Measurements from ENCODE around the gene LRRC49.
"Not testable (repeated sequence)": the region's sequence is repeated elsewhere in the genome, so short reads cannot be mapped to it uniquely, and the experiment has no call there.

The LRRC49 gene

DNA sequence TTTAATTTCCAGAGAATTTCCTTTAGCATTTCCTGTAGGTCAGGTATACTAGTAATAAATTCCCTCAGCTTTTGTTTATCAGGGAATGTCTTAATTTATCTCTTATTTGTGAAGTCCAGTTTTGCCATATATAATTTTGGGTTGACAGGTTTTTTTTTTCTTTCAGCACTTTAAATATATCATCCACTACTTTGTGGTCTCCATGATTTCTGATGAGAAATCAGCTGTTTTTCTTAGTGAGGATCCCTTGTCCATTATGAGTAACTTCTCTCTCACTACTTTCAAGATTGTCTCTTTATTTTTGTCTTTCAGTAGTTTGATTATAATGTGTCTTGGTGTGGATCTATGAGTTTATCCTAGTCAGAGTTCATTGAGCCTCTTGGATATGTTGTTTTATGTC is 105.7 kb downstream of the LRRC49 start:
- DNase-seq = no peak

DNA sequence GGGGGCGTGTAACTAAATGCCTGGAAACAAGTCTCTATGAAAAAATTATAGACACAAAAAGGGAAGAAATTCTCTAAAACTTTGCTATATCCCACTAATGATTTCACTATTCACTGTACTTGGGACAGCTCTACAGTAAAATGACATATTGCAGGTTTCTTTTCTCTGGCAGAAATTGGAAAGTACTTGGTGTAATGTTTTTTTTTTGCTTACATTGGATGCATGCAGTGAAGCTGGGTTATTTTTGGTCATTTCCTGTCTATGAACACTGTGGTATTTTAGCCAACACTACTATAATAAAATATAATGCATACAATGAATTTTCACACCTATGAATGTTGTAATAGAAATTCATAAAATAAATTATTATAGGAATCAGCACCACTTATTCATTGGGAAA is 109.7 kb downstream of the LRRC49 start:
- no peak for DNase-seq

DNA sequence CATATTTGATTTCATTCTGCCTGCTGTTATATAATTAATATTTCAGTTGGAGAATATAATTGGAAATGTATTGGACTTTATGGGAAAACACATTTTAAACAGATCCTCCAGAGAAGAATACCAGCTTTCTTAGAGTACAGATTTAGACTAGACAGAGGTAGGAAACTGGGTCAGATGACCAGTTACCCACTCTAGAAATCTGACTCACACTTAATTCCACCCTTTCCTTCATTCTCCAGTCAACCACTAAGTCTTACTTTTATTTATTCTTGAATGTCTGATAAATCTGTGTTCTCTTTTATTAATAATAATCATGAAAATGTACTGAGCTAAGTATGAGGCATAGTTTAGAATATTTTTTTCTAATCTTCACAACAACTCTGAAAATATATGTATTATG is 110.7 kb downstream of the LRRC49 start:
- DNase-seq = no peak

DNA sequence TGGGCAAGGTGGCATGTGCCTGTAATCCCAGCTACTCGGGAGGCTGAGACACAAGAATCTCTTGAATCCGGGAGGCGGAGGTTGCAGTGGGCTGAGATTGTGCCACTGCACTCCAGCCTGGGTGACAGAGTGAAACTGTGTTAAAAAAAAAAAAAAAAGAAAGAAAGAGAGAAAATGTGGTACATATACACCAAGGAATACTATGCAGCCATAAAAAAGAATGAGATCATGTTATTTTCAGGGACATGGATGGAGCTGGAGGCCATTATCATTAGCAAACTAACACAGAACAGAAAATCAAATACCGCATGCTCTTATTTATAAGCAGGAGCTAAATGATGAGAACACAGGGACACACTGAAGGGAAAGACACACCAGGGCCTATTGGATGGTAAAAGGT is 111.9 kb downstream of the LRRC49 start:
- DNase-seq = not testable (repeated sequence)

DNA sequence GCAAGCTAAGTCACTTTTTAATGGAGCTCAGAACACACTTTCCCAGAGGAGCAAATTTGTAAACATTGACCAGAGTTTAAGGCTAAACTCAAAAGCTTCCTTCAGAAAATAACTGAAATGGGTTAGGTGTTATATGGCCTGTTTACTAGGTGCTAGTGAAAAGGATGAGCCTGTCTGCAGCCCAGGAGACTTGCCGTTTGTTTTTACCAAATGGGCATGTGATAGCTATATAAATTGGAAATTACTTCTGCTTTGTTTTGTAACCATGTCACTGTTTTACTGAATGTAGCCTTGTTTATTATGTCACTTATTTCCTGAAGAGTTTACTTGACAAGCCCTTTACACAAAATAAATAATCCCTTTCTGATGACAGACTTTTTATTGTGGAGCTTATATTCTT is 113.3 kb downstream of the LRRC49 start:
- no peak for DNase-seq

DNA sequence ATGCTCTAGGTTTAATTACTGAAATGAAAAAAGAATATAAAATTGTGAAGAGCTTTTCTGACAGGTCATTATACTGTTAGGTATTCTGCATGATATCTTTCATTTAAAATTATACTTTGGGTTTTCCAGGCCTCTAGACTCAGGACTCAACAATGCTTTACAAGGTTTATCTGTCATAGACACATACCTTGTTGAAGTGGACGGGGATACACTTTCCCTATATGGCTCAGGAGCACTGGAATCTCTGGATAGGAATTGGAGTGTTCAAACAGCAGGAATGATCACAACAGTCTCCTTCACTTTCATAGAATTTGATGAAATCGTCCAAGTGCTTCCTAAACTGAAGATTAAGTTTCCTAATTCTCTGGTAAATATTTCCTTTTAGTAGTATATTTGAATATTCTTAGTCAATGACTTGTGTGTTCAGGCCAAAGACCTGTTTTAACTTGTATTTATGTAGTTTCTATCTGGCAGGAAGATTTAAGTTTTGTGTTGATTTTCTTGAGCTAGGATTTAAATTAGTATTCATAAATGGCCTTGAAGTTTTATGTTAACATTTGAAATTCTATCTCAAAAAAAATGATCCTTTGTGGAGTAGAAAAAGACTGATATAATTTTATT is 115.7 kb downstream of the LRRC49 start:
- no peak for DNase-seq

DNA sequence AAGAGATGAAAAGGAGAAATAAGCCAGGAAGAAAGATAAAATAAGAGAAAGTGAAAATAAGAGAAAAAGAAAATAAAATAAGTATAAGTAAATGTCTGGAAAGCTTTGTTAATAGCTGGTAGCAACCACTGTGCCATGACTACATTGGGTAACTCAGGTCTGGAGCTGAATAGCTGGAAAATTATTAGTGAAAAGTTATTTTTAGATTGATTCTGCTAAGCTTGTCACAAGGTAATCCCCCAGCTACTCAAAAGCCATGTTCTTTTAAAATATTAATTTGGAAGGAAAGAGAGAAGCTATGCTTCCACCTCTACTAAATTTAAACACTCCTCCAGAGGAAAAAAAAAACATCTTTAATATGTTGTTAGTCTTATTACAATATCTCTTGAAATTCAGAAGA is 117.8 kb downstream of the LRRC49 start:
- DNase-seq = no peak

DNA sequence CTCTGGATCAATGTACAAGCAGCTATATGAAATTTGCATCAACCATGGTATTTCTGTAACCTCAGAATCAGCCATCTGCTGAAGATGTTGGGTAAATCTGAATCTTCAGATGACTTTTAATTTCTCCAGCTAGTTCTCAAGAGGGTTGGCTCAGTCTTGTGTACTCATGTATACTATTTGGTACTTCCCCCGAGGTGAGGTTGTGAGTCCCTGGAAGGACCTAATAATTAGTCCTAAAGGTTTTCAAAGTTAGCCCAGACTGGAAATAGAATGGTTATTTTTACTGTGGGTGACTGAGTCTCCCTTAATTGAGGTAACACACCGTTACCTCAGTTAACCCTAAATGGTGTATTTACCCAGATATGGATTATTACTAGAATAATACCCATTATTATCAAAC is 118.4 kb downstream of the LRRC49 start:
- DNase-seq = no peak

DNA sequence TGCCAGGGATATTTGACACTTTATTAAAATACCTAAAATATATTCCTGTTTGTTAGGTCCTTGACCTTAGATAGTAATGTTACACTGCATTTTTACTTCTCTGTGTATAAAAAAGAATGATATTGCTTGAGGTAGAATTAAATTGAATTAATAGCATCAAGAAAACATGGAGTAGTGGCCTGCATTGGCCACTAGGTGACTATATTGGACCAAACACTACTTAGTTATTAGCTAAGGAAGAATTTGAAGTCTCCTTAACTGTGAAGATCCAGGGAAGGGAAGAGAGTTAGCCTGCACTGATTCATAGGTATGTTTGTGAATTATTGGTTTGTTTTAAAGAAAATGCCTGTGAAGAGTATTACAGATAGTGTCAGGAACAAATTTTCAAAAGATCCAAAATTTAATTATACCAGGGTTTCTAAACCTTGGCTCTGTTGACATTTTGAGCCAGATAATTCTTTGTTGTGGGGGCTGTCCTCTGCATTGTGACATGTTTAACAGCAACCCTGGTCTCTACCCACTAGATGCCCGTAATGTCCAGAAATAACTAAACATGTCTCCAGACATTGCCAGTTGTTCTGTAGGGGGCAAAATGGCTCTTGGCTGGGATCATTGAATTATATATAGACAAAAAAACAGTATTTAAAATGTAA is 119.0 kb downstream of the LRRC49 start:
- no peak for DNase-seq

DNA sequence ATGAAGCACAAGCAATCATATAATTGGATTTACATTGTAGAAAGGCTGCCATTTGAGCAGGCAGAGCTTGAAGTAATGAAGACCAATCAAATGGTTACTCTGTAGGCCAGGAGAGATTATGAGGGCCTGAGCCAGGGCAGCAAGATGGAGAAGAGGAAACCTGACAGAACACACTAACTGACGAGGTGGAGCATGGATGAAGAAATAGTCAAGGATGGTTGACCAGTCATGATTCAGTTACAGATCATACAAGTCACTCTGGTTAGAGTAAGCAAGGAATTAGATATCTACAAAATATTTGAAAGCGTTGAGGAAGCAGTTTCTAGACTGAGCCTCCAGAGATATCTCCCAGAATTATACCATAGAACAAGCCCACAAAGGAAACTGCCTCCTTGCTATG is 120.8 kb downstream of the LRRC49 start:
- DNase-seq = no peak

DNA sequence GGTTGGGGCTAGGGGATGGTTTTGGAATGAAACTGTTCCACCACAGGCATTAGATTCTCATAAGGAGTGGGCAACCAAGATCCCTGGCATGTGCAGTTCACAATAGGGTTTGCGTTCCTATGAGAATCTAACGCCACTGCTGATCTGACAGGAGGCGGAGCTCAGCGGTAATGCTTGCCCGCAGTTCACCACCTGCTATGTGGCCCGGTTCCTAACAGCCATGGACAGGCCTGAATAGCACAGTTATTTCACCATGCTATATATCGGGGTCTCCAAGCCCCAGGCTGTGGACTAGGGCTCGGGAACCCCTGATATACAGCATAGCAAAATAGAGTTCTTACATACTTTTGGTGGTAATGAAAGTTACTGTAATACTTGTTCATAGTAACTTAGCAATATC is 122.7 kb downstream of the LRRC49 start:
- DNase-seq = no peak

DNA sequence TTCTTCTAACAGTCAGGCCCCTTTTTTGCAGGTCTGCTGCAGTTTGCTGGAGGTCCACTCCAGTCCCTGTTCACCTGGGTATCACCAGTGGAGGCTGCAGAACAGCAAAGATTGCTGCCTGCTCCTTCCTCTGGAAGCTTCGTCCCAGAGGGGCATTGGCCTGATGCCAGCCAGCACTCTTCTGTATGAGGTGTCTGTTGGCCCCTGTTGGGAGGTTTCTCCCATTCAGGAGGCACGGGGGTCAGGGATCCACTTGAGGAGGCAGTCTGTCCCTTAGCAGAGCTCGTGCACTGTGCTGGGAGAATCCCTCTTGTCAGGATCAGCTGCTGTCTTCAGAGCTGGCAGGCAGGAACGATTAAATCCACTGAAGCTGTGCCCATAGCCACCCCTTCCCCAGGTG is 138.6 kb downstream of the LRRC49 start:
- not testable (repeated sequence) for DNase-seq

DNA sequence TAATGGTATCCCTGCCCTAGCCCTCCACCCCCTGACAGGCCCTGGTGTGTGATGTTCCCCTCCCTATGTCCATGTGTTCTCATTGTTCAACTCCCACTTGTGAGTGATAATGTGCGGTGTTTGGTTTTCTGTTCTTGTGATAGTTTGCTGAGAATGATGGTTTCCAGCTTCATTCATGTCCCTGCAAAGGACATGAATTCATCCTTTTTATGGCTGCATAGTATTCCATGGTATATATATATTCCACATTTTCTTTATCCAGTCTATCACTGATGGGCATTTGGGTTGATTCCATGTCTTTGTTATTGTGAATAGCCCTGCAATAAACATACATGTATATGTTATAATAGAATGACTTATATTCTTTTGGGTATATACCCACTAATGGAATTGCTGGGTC is 142.9 kb downstream of the LRRC49 start:
- DNase-seq = not testable (repeated sequence)

DNA sequence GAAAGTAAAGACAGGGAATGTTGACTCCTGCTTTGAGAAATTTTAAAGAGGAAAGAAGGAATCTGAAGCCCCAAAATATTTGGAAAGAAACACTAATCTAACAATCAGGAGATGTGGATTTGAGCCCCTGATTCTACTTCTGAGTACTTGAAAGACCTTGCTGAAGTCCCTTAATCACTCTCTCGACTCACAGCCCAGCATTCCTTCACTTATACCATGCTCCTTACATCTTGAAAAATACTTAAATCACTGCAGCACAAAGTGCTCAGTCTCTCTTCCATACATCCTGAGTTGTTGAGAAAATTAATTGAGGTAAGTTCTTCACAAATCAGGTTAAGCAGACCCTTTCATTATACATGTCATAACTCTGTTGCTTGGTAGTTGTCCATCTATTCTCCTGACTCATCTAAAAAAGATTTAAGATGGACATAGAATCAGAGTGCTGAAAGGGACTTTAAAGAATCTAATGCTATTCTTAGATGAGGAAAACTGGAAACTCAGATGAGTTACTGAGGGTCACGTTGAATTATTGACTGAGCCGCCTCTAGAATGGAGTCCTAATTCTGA is 149.8 kb downstream of the LRRC49 start:
- DNase-seq = no peak

DNA sequence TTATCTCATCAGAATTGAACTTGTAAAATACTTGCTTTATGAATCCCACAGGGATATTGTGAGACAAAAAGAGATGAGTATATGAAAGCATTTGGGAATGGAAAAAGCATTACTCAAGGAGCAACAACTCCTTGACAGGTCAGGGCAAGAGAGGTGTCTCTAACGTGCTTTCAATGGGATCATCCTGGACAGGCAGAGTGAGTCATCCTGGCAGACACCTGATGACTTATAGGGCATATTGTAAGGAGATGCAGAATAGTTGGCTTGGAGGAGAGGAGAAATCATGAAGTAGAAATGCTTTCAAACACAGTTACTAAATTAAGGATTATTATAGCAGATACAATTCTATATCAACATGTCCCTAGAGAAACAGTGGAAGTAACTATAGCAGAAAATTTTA is 150.7 kb downstream of the LRRC49 start:
- DNase-seq = no peak

DNA sequence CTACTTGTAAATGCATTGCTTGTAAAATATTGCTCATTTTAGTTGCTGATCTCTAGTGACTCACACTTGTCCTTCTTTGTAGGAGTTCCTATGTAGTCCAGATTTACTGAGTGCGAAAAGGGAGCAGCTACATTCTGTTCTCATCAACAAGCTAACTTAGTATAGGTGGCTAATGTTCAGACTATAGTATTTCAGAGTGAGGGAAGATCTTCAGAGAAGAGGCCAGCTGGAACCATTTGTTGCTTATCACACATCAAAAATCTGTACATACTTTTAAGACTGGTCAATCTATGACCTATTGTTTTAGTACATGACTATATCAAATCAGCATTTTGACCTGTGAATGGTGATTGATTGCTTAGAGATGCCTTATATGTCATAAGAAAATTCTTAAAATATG is 151.4 kb downstream of the LRRC49 start:
- DNase-seq = no peak

DNA sequence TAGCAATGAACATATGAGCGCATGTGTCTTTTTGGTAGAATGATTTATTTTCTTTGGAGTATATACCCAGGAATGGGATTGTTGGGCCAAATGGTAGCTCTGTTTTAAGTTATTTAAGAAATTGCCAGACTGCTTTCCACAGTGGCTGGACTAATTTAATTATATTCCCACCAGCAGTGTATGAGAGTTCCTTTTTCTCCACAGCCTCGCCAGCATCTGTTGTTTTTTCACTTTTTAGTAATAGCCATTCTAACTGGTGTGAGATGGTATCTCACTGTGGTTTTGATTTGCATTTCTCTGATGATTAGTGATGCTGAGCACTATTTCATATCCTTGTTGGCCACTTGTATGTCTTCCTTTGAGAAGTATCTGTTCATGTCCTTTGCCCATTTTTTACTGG is 153.5 kb downstream of the LRRC49 start:
- DNase-seq = not testable (repeated sequence)

DNA sequence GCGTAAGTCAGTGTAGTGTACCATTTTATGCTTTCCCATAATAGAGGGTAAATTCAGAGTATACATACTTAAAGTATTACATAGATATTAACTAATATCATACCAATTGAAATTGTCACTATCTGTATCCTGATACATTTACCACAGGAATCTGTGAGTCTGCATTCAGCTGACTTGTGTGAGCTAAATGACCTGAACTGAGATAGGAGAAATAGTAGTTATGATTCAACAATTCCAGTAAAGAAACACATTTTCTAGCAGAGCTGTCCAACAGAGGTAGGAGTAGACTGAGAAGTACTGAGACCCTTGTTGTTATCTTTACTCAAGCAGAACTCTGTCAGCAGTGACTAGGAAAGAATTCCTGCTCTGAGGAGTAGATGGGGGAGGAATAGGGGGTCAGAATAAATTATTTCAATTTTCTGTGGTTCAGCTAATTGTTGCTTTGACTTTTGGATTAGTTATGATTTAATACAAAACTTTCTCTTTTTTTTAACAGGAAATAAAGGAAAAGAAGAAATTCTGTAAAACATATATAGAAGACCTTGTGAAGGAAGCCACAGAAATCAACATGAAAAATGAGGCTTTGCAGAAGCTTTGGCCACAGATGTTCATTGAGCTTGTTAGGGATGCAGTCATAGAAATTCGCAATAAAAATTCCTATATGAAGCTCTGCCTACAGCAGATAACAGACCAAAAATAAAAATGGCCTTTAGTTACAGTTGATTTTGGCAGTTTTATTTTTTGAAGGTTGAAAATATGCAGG is 156.5 kb downstream of the LRRC49 start:
- no peak for DNase-seq

DNA sequence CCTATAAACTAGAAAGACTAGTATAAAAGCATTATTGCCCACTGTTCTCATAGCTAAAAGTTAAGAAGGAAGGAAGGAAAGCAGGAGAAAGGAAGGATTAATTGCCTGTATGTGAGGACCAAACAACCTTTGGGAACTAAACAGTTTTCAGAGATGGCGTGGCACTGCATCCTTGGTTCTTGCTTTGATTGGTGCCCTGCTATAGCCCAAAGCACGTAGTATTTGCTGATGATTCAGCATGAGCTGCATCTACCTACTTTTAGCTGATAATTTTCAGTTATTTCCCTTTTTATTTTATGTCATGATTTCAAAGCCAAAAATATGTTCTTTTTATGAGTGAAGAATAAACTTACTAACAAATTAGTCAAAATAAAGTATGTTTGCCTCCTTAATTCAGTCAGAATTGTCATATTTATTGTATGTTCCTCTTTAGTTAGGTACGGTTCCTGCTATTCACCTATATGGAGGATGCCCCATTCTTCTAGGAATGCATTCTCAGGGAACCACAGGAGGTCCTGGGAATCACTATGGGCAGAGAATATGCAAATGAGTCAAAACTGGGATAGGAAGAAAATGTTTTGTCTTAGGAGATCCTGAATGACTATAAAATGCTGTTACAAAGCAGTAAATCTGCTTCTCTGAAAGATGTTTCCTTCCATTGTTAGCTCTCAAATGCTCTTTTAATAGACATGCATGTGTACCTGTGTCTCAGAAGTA is 157.2 kb downstream of the LRRC49 start:
- DNase-seq = no peak

DNA sequence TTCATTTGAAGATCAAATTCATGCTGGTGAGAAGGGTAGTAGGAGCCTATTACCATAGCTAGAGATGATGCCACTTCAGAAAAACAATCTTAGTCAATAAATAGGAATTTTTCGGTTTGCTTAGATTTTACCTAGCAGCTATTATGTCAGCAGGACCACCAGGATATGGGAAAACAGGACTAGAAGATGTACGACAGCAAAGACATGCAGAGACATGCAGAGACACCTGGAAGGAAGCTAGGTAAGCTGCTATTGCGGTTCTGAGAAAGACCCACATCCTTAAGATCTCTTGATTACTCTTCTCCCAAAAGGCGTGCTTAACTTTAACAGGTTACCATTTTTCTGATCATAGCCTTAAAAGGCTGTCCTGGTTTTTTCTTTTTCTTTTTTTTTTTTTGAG is 157.8 kb downstream of the LRRC49 start:
- DNase-seq = no peak

DNA sequence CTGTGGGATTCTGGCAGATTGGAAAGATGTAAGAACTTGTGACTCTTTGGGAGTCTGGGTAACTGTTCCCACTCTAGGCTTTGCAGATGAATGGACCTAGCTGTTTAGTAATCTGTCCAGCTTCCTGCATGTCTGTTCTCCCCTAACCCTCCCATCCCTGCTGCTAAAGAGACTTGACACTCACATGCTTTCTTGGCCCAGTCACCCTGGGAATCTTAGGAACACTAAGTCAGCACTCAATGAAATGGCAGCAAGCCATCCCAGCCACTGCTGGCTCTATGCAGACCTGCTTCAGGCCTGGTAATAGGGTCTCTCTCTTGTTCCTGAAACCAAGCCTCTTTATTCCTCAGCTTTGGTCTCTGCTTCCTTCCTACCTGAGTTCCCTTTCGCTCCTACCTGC is 158.9 kb downstream of the LRRC49 start:
- no peak for DNase-seq

DNA sequence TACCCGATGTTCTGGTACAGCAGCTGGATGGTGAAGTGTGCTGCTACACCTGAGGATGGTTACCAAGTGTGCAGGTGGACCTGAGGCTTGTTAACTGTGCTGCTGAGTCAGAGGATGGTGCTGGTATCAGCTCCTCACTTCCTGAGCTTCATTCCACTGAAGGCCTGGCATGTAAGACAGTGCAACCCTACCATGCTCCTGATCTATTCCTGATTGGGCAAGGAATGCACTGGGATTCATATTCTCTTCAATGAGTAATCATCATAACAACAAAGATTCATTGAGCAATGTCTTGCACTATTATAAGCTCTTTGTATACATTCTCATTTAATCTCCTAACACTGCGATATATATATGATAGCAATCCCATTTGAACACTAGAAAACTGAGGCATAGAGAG is 159.7 kb downstream of the LRRC49 start:
- no peak for DNase-seq

DNA sequence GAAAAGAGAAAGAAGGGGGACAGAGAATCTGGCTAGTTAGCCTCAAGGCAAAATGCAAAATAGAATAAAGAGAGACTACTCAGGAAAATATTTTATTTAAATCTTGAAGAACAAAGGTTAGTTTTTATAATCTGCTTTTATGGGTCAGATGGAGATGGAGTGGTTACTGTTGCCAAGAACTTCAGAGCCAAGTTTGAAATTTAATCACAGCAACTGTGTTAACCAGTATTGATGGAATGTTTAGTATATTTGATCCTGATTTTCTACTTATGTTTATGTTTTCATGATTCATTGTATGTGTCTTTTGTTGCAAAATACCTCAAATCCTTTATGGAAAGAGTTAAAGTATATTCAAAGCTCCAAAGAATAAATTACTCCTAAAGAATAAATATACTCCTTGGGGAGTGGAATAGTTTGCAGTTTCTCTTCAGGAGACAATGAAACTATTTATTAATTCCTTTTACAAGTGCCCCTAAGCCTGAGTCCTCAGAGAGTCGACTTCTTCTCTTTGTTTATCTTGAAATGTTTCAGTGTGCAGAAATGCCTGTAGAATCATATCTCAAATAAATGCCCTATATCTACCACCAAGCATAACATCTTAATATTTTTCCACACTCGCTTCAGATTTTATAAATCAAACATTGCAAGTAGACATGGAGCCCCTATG is 161.8 kb downstream of the LRRC49 start:
- no peak for DNase-seq

All from activated naive CD4-positive, alpha-beta T cell treated with anti-CD3 and anti-CD28 coated beads, Interleukin-2, amount 50 U/mL, for 16 hours (primary cell).